Panc1 (cell line): Measurements from ENCODE around the gene STX12. TPM values are rescaled to one million over a fixed set of nuclear protein-coding genes. Genes with fewer than 3 reads are reported as not detected.

Experiments
- ATAC-seq: fragments of 200-7000 bp; cut with Tn5 transposase; 2 replicates; pipeline ENCODE4 v1.9.1; 2020; ENCODE audit warnings: mild to moderate bottlenecking, moderate library complexity
- BruUV-seq: library from RNA; stranded (reverse); fragments of 400-500 nt; replicated peaks from 2 replicates; lab custom pipeline; 2021; lab: Mats Ljungman, UMichigan
- CTCF ChIA-PET: fragments of 300-600 bp; sonication (Branson Sonifier 250); formaldehyde crosslinking; loops from one replicate; lab custom pipeline; 2022; ENCODE audit warnings: antibody characterized with exemption; lab: Charles Lee
- POLR2A ChIA-PET: fragments of 300-600 bp; sonication (Branson Sonifier 250); formaldehyde crosslinking; loops from one replicate; lab custom pipeline; 2022; ENCODE audit warnings: antibody characterized with exemption; lab: Charles Lee
- DNase-seq: peaks from one replicate; pipeline ENCODE4 v3.0.0-alpha.2; 2010; ENCODE audit warnings: low read depth, low spot score
- H3K27ac ChIP-seq: 2 replicates; pipeline ENCODE4 v1.5.1; 2011; ENCODE audit warnings: mild to moderate bottlenecking, low read length, inconsistent platforms
- H3K27me3 ChIP-seq: fragments of 200-500 bp; sonication (Bioruptor generic); 2 replicates; pipeline ENCODE4 v1.6.0; 2014; ENCODE audit warnings: low read length, inconsistent platforms; ENCODE audit not compliant: control insufficient read depth, insufficient read depth
- H3K36me3 ChIP-seq: fragments of 200-500 bp; sonication (Bioruptor generic); 2 replicates; pipeline ENCODE4 v1.5.1; 2014; ENCODE audit warnings: inconsistent platforms, mild to moderate bottlenecking, low read length, moderate library complexity; ENCODE audit not compliant: control insufficient read depth, insufficient read depth
- H3K4me1 ChIP-seq: 2 replicates; pipeline ENCODE4 v1.5.1; 2011; ENCODE audit warnings: inconsistent platforms, mild to moderate bottlenecking, low read length, moderate library complexity; ENCODE audit not compliant: control insufficient read depth, insufficient read depth
- H3K4me3 ChIP-seq, 2 experiments: 2 replicates each; pipeline ENCODE4 v1.5.1; 2011 to 2012; ENCODE audit warnings: low read depth in 2 of 2, low read length in 2 of 2, mild to moderate bottlenecking in 2 of 2, inconsistent platforms in 1 of 2, moderate library complexity in 1 of 2
- H3K9me3 ChIP-seq: fragments of 200-500 bp; sonication (Bioruptor generic); 2 replicates; pipeline ENCODE4 v1.5.1; 2014; ENCODE audit warnings: low read depth, mild to moderate bottlenecking, inconsistent platforms, low read length, moderate library complexity; ENCODE audit not compliant: control insufficient read depth, insufficient read depth
- CTCF ChIP-seq: fragments of 450-650 bp; IDR thresholded peaks from 2 replicates; pipeline ENCODE4 v1.5.1; 2017; ENCODE audit warnings: mild to moderate bottlenecking
- POLR2AphosphoS5 ChIP-seq: IDR thresholded peaks from 2 replicates; pipeline ENCODE4 v1.6.1; 2012; ENCODE audit warnings: mild to moderate bottlenecking, low read depth, low read length, moderate library complexity
- REST ChIP-seq, 2 experiments: IDR thresholded peaks; 2 replicates each; pipeline ENCODE4 v1.6.1; 2011 to 2012; ENCODE audit warnings: low read depth in 2 of 2, control low read depth in 1 of 2, low read length in 1 of 2, mild to moderate bottlenecking in 1 of 2, moderate library complexity in 1 of 2; ENCODE audit not compliant: insufficient read depth in 1 of 2
- SIN3A ChIP-seq: IDR thresholded peaks from 2 replicates; pipeline ENCODE4 v1.6.1; 2012; ENCODE audit warnings: low read depth, mild to moderate bottlenecking, low read length, moderate library complexity, borderline replicate concordance; ENCODE audit not compliant: insufficient read depth
- TCF7L2 ChIP-seq: IDR thresholded peaks from 2 replicates; pipeline ENCODE4 v1.6.1; 2011; ENCODE audit warnings: mild to moderate bottlenecking, low read depth, low read length, inconsistent platforms
- in situ Hi-C: cut with HindIII; loops from 2 replicates; pipeline ENCODE4 v1.10.0; 2016; ENCODE audit warnings: low sequenced_read_pairs, low pct_unique_long_range_greater_than_20kb
- intact Hi-C: fragments of 100-400 bp; cut with micrococcal nuclease; formaldehyde crosslinking; loops from one replicate; pipeline ENCODE4 v1.10.0; 2022; ENCODE audit not compliant: unreplicated experiment
- total RNA-seq: library from RNA; stranded (reverse); gene quantifications from one replicate; pipeline ENCODE4 v1.2.1, GENCODE V29; 2021; ENCODE audit not compliant: unreplicated experiment

Gene STX12
- total RNA-seq, 1 experiment from 2014 or later, result 25.3 TPM

DNA sequence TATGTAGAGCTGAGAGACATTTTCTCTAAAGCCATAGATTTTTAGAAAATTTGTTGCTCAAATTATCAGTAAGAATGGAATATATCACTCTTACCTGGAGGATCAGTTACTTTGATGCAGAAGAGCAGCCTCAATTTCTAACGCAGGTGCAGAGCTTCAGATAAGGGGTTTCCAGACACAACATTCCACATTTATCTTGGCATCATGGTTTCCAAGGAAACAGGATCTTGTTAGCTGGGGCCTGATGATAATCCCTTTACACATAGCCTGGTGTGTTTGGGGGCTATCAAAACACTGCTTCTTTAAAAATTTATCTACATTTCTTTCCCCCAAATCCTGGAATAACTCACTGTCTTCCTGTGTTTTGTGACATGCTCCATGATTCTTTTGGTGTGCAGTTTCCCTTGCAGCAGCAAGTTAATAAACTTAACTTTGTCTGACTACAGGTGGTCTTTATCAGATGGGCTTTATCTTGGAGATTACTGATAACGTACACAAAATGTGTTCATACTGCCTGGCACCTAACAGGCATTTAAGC, 2.7 kb upstream of the STX12 start:
- H3K9me3 ChIP-seq, result no peaks in the 10 kb centered on the region
- DNase-seq (no peak), ATAC-seq (no peak)
- in situ Hi-C loops, result no loop called here
- intact Hi-C loops, result no loop called here
- ChIA-PET CTCF (interaction anchor here (0.6 kb wide), 1 partner anchor 400 kb away, joined by 8 read pairs; no protein-coding TSS in a partner anchor), POLR2A (no interaction called here)
- H3K4me1 ChIP-seq, result peaks cover 6% of the 10 kb centered on the region; the same call in 1 of the 2 replicates
- H3K36me3 ChIP-seq, result no peaks in the 10 kb centered on the region; the same call in 1 of the 2 replicates
- TF ChIP-seq SIN3A (no peak), POLR2AphosphoS5 (no peak), CTCF (no peak), TCF7L2 (no peak), REST (IDR thresholded peaks at IDR 0.05; ENCODE audit: insufficient read depth in 1 of 2, low read depth in 2 of 2, low read length in 1 of 2) (no peak)
- H3K27me3 ChIP-seq, result no peaks in the 10 kb centered on the region
- no TSS peak for BruUV-seq
- no peak overlapping the region for H3K27ac ChIP-seq
- no peak overlapping the region for H3K4me3 ChIP-seq

DNA sequence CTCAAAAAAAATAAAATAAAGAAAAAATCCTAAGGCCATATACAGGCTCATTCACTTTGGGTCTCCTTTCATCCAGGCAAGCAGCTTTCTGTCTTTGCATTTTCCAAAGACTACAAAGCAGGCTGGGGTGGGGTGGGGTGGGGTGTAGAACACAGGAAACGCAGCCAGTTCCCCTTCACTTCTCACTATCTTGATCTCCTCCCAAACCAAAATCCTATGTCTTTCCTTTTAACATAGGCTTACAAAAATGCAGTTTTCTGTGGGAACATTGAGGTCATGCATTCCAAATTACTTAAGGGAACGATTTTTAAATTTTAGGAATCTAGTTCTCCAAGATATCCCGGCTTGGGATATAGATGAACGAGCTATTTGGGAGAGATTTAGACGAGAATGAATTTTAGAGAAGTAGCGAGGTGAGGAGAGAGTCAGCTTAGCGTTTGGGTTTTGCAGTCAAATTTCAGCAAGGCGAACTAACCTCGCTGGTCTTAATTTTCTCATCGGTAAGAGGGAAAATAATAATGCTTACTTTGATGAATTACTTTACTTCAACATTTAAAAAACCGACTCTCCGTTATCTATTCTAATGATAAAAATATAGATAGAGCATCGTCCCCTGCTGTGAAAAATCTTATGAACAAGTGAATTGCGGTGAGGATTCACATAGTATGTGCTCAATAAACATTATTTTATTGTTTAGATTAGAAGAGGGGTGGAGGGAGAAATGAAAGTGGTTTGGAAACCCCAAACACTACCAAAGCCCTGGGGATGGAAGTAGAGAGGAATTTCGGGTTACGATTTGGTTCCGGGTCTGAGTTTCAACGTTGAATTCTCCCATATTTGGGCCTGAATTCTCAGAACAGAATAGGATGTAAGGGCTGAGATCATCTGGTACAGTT, 735 bp upstream of the STX12 start:
- in situ Hi-C loops (no loop called here), intact Hi-C loops (no loop called here)
- H3K4me3 ChIP-seq, result peak overlapping the region; percentile 84 to 88
- CTCF ChIA-PET, result interaction anchor here (0.7 to 1.5 kb wide), 3 partner anchors 47 to 103 kb away, joined by 4 to 7 read pairs (median 6); partner anchors contain the start of gene FAM76A
- no peaks in the 10 kb centered on the region for H3K9me3 ChIP-seq
- no peaks in the 10 kb centered on the region for H3K27me3 ChIP-seq
- no peak for DNase-seq
- TF ChIP-seq SIN3A, result no peak
- TF ChIP-seq REST (IDR thresholded peaks at IDR 0.05; ENCODE audit: insufficient read depth in 1 of 2, low read depth in 2 of 2, low read length in 1 of 2), result no peak
- TF ChIP-seq POLR2AphosphoS5, result no peak
- no peak for TF ChIP-seq TCF7L2
- no peaks in the 10 kb centered on the region; the same call in 1 of the 2 replicates for H3K36me3 ChIP-seq
- ATAC-seq, result no peak; the same call in 1 of the 2 replicates
- POLR2A ChIA-PET, result interaction anchor here (0.5 to 1.1 kb wide), 8 partner anchors 12 to 1384 kb away, joined by 3 to 9 read pairs (median 5); partner anchors contain the start of gene FAM76A
- peaks cover 6% of the 10 kb centered on the region; the same call in 1 of the 2 replicates for H3K4me1 ChIP-seq
- BruUV-seq, result no TSS peak
- peak overlapping the region; percentile 78 for H3K27ac ChIP-seq
